Measurements from ENCODE around the gene PIGP. TPM values are rescaled to one million over a fixed set of nuclear protein-coding genes. Genes with fewer than 3 reads are reported as not detected.

PIGP gene
- total and polyA plus RNA-seq, 2 donors (not counting 1 experiment from before 2014, with no cell fraction given): 15.8 to 22.7 TPM

- no peak overlapping the region for H3K27ac ChIP-seq (ENCODE audit: low read length in 2 of 2)
- H3K4me2 ChIP-seq (replicated peaks; ENCODE audit: low read depth, low read length, poor library complexity, severe bottlenecking): no peak overlapping the region
- TF ChIP-seq CTCF (IDR thresholded peaks at IDR 0.05) (no peak), EZH2 (IDR thresholded peaks at IDR 0.05; ENCODE audit: borderline replicate concordance, insufficient read depth, low read depth, low read length, poor library complexity, severe bottlenecking) (no peak)
- no peak for ATAC-seq (ENCODE audit: low read depth)
- H3K9me3 ChIP-seq (ENCODE audit: control extremely low read depth in 1 of 3, control insufficient read depth in 2 of 3, insufficient read depth in 1 of 3, low read length in 2 of 3): no peaks in the 10 kb centered on the region
- peaks cover 10% of the 10 kb centered on the region for H3K4me1 Mint-ChIP-seq
- H2AFZ ChIP-seq (ENCODE audit: insufficient read depth, low read depth, low read length, poor library complexity, severe bottlenecking): no peak overlapping the region
- no peaks in the 10 kb centered on the region for H4K20me1 ChIP-seq (ENCODE audit: control insufficient read depth, insufficient read depth, low read length, poor library complexity, severe bottlenecking)
- CTCF ChIA-PET: no interaction called here
- no peaks in the 10 kb centered on the region for H3K79me2 ChIP-seq (ENCODE audit: control insufficient read depth, insufficient read depth, low read length)
- intact Hi-C loops (cut with micrococcal nuclease): no loop called here
- H3K4me3 ChIP-seq (ENCODE audit: control extremely low read depth in 1 of 5, extremely low read depth in 1 of 5, insufficient read depth in 1 of 5, low read depth in 2 of 5, low read length in 4 of 5): no peak overlapping the region
- H3K9ac ChIP-seq (ENCODE audit: low read length): no peak overlapping the region
- WGBS (ENCODE audit: insufficient coverage): 100% methylated on average over 1 of the region's 6 CpGs
- DNase-seq: no peak
- POLR2A ChIA-PET: no interaction called here
- no peak overlapping the region for H3K4me3 Mint-ChIP-seq
- no peaks in the 10 kb centered on the region for H3K9me3 Mint-ChIP-seq (ENCODE audit: insufficient read depth)
- H3K27ac Mint-ChIP-seq: no peak overlapping the region
- H3K36me3 ChIP-seq (replicated peaks in 1 of 2; ENCODE audit: control extremely low read depth in 1 of 2, control insufficient read depth in 1 of 2, extremely low read depth in 1 of 2, insufficient read depth in 2 of 2, low read length in 1 of 2): peaks cover 2 to 8% of the 10 kb centered on the region in 2 experiments
- H3K4me1 ChIP-seq (ENCODE audit: control insufficient read depth in 2 of 2, insufficient read depth in 2 of 2, low read length in 2 of 2): no peaks in the 10 kb centered on the region
- no peaks in the 10 kb centered on the region for H3K27me3 Mint-ChIP-seq
- no peaks in the 10 kb centered on the region for H3K27me3 ChIP-seq (replicated peaks in 1 of 4; ENCODE audit: control extremely low read depth in 1 of 4, control insufficient read depth in 3 of 4, insufficient read depth in 4 of 4, low read length in 3 of 4)
Measured at GRCh38 chr21:37062593-37062935, 10.3 kb downstream of the PIGP start.

GRCh38 chr21:37061926-37062592 lies 10.8 kb downstream of the PIGP start:
- Mint-ChIP-seq H3K4me1 (peaks cover 10% of the 10 kb centered on the region), H3K9me3 (ENCODE audit: insufficient read depth) (no peaks in the 10 kb centered on the region), H3K4me3 (no peak overlapping the region), H3K27ac (no peak overlapping the region), H3K27me3 (no peaks in the 10 kb centered on the region)
- ChIA-PET POLR2A (no interaction called here), CTCF (no interaction called here)
- WGBS (ENCODE audit: insufficient coverage): 70% methylated on average over 4 of the region's 7 CpGs
- no peak for DNase-seq
- Histone ChIP-seq H3K27ac (ENCODE audit: low read length in 2 of 2) (no peak overlapping the region), H3K36me3 (replicated peaks in 1 of 2; ENCODE audit: control extremely low read depth in 1 of 2, control insufficient read depth in 1 of 2, extremely low read depth in 1 of 2, insufficient read depth in 2 of 2, low read length in 1 of 2) (peaks cover 2 to 6% of the 10 kb centered on the region in 2 experiments), H4K20me1 (ENCODE audit: control insufficient read depth, insufficient read depth, low read length, poor library complexity, severe bottlenecking) (no peaks in the 10 kb centered on the region), H3K4me3 (ENCODE audit: control extremely low read depth in 1 of 5, extremely low read depth in 1 of 5, insufficient read depth in 1 of 5, low read depth in 2 of 5, low read length in 4 of 5) (no peak overlapping the region), H3K9ac (ENCODE audit: low read length) (no peak overlapping the region), H3K4me2 (replicated peaks; ENCODE audit: low read depth, low read length, poor library complexity, severe bottlenecking) (no peak overlapping the region), H3K27me3 (replicated peaks in 1 of 4; ENCODE audit: control extremely low read depth in 1 of 4, control insufficient read depth in 3 of 4, insufficient read depth in 4 of 4, low read length in 3 of 4) (no peaks in the 10 kb centered on the region), H3K9me3 (ENCODE audit: control extremely low read depth in 1 of 3, control insufficient read depth in 2 of 3, insufficient read depth in 1 of 3, low read length in 2 of 3) (no peaks in the 10 kb centered on the region), H3K4me1 (ENCODE audit: control insufficient read depth in 2 of 2, insufficient read depth in 2 of 2, low read length in 2 of 2) (no peaks in the 10 kb centered on the region), H2AFZ (ENCODE audit: insufficient read depth, low read depth, low read length, poor library complexity, severe bottlenecking) (no peak overlapping the region), H3K79me2 (ENCODE audit: control insufficient read depth, insufficient read depth, low read length) (no peaks in the 10 kb centered on the region)
- intact Hi-C loops (cut with micrococcal nuclease): no loop called here
- no peak for TF ChIP-seq CTCF (IDR thresholded peaks at IDR 0.05)
- no peak for TF ChIP-seq EZH2 (IDR thresholded peaks at IDR 0.05; ENCODE audit: borderline replicate concordance, insufficient read depth, low read depth, low read length, poor library complexity, severe bottlenecking)
- ATAC-seq (ENCODE audit: low read depth): no peak

Data from B cell (primary cell).